Neural cell (in vitro differentiated cells): ENCODE data around the gene KLHDC8A.

Source experiments
- CTCF ChIP-seq: fragments of 450-650 bp; IDR thresholded peaks from 2 replicates; pipeline ENCODE4 v1.5.1; 2014; ENCODE audit warnings: antibody characterized with exemption, mild to moderate bottlenecking, moderate library complexity; ENCODE audit not compliant: poor library complexity, severe bottlenecking
- EP300 ChIP-seq: fragments of 450-650 bp; conservative IDR thresholded peaks from 2 replicates; pipeline ENCODE4 v1.6.1; 2014; ENCODE audit warnings: antibody characterized with exemption, mild to moderate bottlenecking, moderate library complexity; ENCODE audit not compliant: poor library complexity, severe bottlenecking
- POLR2AphosphoS5 ChIP-seq: IDR thresholded peaks from 2 replicates; pipeline ENCODE4 v1.6.1; 2012
- TAF1 ChIP-seq: IDR thresholded peaks from 2 replicates; pipeline ENCODE4 v1.6.1; 2012; ENCODE audit warnings: low read depth

- TF ChIP-seq TAF1: no peak
- TF ChIP-seq CTCF: no peak
- no peak for TF ChIP-seq POLR2AphosphoS5
- no peak for TF ChIP-seq EP300
These were observed 845 bp upstream of the KLHDC8A start for GRCh38 chr1:205357567-205357966.
